KMS-11 (cell line): ENCODE results near the gene ZNF500.

Experiments
- H2AFZ ChIP-seq: fragments of 200-600 bp; sonication (generic); 2 replicates; pipeline ENCODE4 v1.6.1; 2016; ENCODE audit warnings: antibody characterized with exemption, mixed run types, low read depth
- H3K27ac ChIP-seq: fragments of 200-600 bp; sonication (generic); 2 replicates; pipeline ENCODE4 v1.6.1; 2016; ENCODE audit warnings: mild to moderate bottlenecking, mixed run types
- H3K27me3 ChIP-seq: fragments of 200-600 bp; sonication (generic); 2 replicates; pipeline ENCODE4 v1.6.1; 2017; ENCODE audit warnings: mild to moderate bottlenecking, low read depth, mixed run types, moderate library complexity; ENCODE audit not compliant: insufficient read depth
- H3K36me3 ChIP-seq: fragments of 200-600 bp; sonication (generic); 2 replicates; pipeline ENCODE4 v1.6.1; 2017; ENCODE audit warnings: mild to moderate bottlenecking, mixed run types; ENCODE audit not compliant: insufficient read depth
- H3K4me1 ChIP-seq: fragments of 200-600 bp; sonication (generic); 2 replicates; pipeline ENCODE4 v1.6.1; 2016; ENCODE audit warnings: mild to moderate bottlenecking, low read depth, mixed run types; ENCODE audit not compliant: poor library complexity, severe bottlenecking
- H3K4me2 ChIP-seq: fragments of 200-600 bp; sonication (generic); 2 replicates; pipeline ENCODE4 v1.7.0; 2016; ENCODE audit warnings: mild to moderate bottlenecking, mixed run types
- H3K4me3 ChIP-seq: fragments of 200-600 bp; sonication (generic); IDR thresholded peaks from 2 replicates; pipeline ENCODE4 v1.6.1; 2017; ENCODE audit warnings: low read depth, low read length, mixed read lengths; ENCODE audit not compliant: insufficient read depth
- H3K79me2 ChIP-seq: fragments of 200-600 bp; sonication (generic); 2 replicates; pipeline ENCODE4 v1.6.1; 2016; ENCODE audit warnings: low read depth, mixed run types; ENCODE audit not compliant: insufficient read depth
- H3K9ac ChIP-seq: fragments of 200-600 bp; sonication (generic); 2 replicates; pipeline ENCODE4 v1.6.1; 2016; ENCODE audit warnings: mild to moderate bottlenecking, mixed run types
- H4K20me1 ChIP-seq: fragments of 200-600 bp; sonication (generic); 2 replicates; pipeline ENCODE4 v1.6.1; 2016; ENCODE audit warnings: mild to moderate bottlenecking, mixed run types; ENCODE audit not compliant: insufficient read depth
- CTCF ChIP-seq: fragments of 200-600 bp; sonication (generic); conservative IDR thresholded peaks from 2 replicates; pipeline ENCODE4 v1.6.1; 2017; ENCODE audit warnings: low read depth, mild to moderate bottlenecking, antibody characterized with exemption, low read length, moderate library complexity, mixed read lengths

Gene ZNF500

GRCh38 chr16:4777339-4778049 lies 10.5 kb upstream of the ZNF500 start:
- Histone ChIP-seq H4K20me1 (no peaks in the 10 kb centered on the region), H3K36me3 (no peaks in the 10 kb centered on the region), H3K4me3 (no peak overlapping the region), H2AFZ (no peak overlapping the region), H3K9ac (no peak overlapping the region), H3K79me2 (no peaks in the 10 kb centered on the region), H3K27me3 (no peaks in the 10 kb centered on the region), H3K4me1 (no peaks in the 10 kb centered on the region), H3K27ac (no peak overlapping the region), H3K4me2 (no peak overlapping the region)
- TF ChIP-seq CTCF, result no peak

- H3K27me3 ChIP-seq, result no peaks in the 10 kb centered on the region
- no peaks in the 10 kb centered on the region for H4K20me1 ChIP-seq
- no peaks in the 10 kb centered on the region for H3K4me1 ChIP-seq
- no peak overlapping the region for H3K27ac ChIP-seq
- no peaks in the 10 kb centered on the region for H3K79me2 ChIP-seq
- H3K4me3 ChIP-seq, result no peak overlapping the region
- no peak overlapping the region for H3K9ac ChIP-seq
- no peak overlapping the region for H2AFZ ChIP-seq
- no peak for TF ChIP-seq CTCF
- H3K36me3 ChIP-seq, result no peaks in the 10 kb centered on the region
- H3K4me2 ChIP-seq, result no peak overlapping the region
Measured at GRCh38 chr16:4776141-4776705, 9.3 kb upstream of the ZNF500 start.

- Histone ChIP-seq H4K20me1 (no peaks in the 10 kb centered on the region), H3K9ac (no peak overlapping the region)
- no peak for TF ChIP-seq CTCF
Measured at GRCh38 chr16:4775005-4775404, 8.0 kb upstream of the ZNF500 start.

GRCh38 chr16:4772351-4772750 lies 5.4 kb upstream of the ZNF500 start:
- no peaks in the 10 kb centered on the region for H3K36me3 ChIP-seq
- H3K4me3 ChIP-seq, result no peak overlapping the region
- no peaks in the 10 kb centered on the region for H4K20me1 ChIP-seq
- H3K27ac ChIP-seq, result no peak overlapping the region
- no peak for TF ChIP-seq CTCF
- H3K9ac ChIP-seq, result no peak overlapping the region
- H3K4me2 ChIP-seq, result no peak overlapping the region
- no peak overlapping the region for H2AFZ ChIP-seq
- no peaks in the 10 kb centered on the region for H3K27me3 ChIP-seq
- H3K79me2 ChIP-seq, result no peaks in the 10 kb centered on the region
- H3K4me1 ChIP-seq, result peaks cover 11% of the 10 kb centered on the region

More at GRCh38 chr16:4775005-4775404, 8.0 kb upstream of the ZNF500 start:
- Histone ChIP-seq H3K27me3 (no peaks in the 10 kb centered on the region), H3K4me3 (no peak overlapping the region), H3K4me2 (no peak overlapping the region), H3K27ac (no peak overlapping the region), H3K4me1 (no peaks in the 10 kb centered on the region), H2AFZ (no peak overlapping the region), H3K79me2 (no peaks in the 10 kb centered on the region), H3K36me3 (no peaks in the 10 kb centered on the region)
